HCT116 (cell line): ENCODE data around the gene DENND4C.

Source experiments
- ZFX ChIP-seq: fragments of 450-650 bp; IDR thresholded peaks from 2 replicates; pipeline ENCODE4 v1.6.1; 2017
- TF ChIP-seq, protein P1 (sequence below), 3 experiments: fragments of 200-600 bp in 1 of 3; sonication (generic) in 1 of 3; IDR thresholded peaks in 2 of 3; conservative IDR thresholded peaks in 1 of 3; 2 replicates each; pipeline ENCODE4 v1.5.1; 2012 to 2017; ENCODE audit warnings: low read depth in 2 of 3, low read length in 2 of 3, antibody characterized with exemption in 1 of 3, borderline replicate concordance in 1 of 3, control low read depth in 1 of 3, mild to moderate bottlenecking in 1 of 3, mixed read lengths in 1 of 3, mixed run types in 1 of 3, moderate library complexity in 1 of 3; ENCODE audit not compliant: insufficient read depth in 1 of 3

DNA sequence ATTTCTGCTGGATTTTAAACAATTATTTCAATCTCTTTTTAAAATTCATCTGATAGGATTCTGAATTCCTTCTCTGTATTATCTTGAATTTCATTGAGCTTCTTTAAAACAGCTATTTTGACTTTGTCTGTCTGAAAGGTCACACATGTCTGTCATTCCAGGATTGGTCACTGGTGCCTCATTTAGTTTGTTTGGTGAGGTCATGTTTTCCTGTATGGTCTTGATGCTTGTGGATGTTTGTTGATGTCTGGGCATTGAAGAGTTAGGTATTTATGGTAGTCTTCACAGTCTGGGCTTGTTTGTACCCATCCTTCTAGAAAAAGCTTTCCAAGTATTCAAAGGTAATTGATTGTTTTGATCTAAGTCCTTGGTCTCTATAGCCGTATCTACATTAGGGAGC is 39.1 kb downstream of the DENND4C start:
- TF ChIP-seq, protein P1, sequence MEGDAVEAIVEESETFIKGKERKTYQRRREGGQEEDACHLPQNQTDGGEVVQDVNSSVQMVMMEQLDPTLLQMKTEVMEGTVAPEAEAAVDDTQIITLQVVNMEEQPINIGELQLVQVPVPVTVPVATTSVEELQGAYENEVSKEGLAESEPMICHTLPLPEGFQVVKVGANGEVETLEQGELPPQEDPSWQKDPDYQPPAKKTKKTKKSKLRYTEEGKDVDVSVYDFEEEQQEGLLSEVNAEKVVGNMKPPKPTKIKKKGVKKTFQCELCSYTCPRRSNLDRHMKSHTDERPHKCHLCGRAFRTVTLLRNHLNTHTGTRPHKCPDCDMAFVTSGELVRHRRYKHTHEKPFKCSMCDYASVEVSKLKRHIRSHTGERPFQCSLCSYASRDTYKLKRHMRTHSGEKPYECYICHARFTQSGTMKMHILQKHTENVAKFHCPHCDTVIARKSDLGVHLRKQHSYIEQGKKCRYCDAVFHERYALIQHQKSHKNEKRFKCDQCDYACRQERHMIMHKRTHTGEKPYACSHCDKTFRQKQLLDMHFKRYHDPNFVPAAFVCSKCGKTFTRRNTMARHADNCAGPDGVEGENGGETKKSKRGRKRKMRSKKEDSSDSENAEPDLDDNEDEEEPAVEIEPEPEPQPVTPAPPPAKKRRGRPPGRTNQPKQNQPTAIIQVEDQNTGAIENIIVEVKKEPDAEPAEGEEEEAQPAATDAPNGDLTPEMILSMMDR (IDR thresholded peaks at IDR 0.05 in 2 of 3, conservative IDR thresholded peaks at IDR 0.05 in 1 of 3; ENCODE audit: borderline replicate concordance in 1 of 3, insufficient read depth in 1 of 3, low read depth in 2 of 3, low read length in 2 of 3) = no peak
- TF ChIP-seq ZFX = no peak
